ENCODE results near the gene ADAMTS20. TPM values are rescaled to one million over a fixed set of nuclear protein-coding genes. Genes with fewer than 3 reads are reported as not detected.
"Not testable (repeated sequence)": the region's sequence is repeated elsewhere in the genome, so short reads cannot be mapped to it uniquely, and the experiment has no call there.

Gene ADAMTS20
- total RNA-seq, 2 donors from 2014 or later, result 0.05 TPM; not detected in 1

GRCh38 chr12:43362910-43363694 is 188.9 kb downstream of the ADAMTS20 start:
- Mint-ChIP-seq H3K9me3 (no peaks in the 10 kb centered on the region), H3K27me3 (peaks cover 3% of the 10 kb centered on the region), H3K4me3 (no peak overlapping the region), H3K27ac (no peak overlapping the region), H3K36me3 (ENCODE audit: low read depth) (no peaks in the 10 kb centered on the region), H3K4me1 (no peaks in the 10 kb centered on the region)
- no peak for ATAC-seq (replicated peaks)

GRCh38 chr12:43361031-43361710 is 190.8 kb downstream of the ADAMTS20 start:
- H3K27me3 Mint-ChIP-seq, result peaks cover 3% of the 10 kb centered on the region
- H3K9me3 Mint-ChIP-seq, result no peaks in the 10 kb centered on the region
- H3K27ac Mint-ChIP-seq, result no peak overlapping the region
- H3K4me1 Mint-ChIP-seq, result no peaks in the 10 kb centered on the region
- no peak for ATAC-seq (replicated peaks)
- no peaks in the 10 kb centered on the region for H3K36me3 Mint-ChIP-seq (ENCODE audit: low read depth)
- H3K4me3 Mint-ChIP-seq, result no peak overlapping the region

- H3K36me3 Mint-ChIP-seq (ENCODE audit: low read depth); H3K27ac Mint-ChIP-seq; ATAC-seq (replicated peaks); H3K9me3 Mint-ChIP-seq; H3K4me3 Mint-ChIP-seq; H3K4me1 Mint-ChIP-seq; H3K27me3 Mint-ChIP-seq: not testable (repeated sequence)
Measured at GRCh38 chr12:43360001-43360400, 192.0 kb downstream of the ADAMTS20 start.

GRCh38 chr12:43357141-43357540 is 194.9 kb downstream of the ADAMTS20 start:
- Mint-ChIP-seq H3K4me3 (no peak overlapping the region), H3K36me3 (ENCODE audit: low read depth) (no peaks in the 10 kb centered on the region), H3K27ac (no peak overlapping the region), H3K9me3 (no peaks in the 10 kb centered on the region), H3K27me3 (no peaks in the 10 kb centered on the region), H3K4me1 (no peaks in the 10 kb centered on the region)
- ATAC-seq (replicated peaks), result no peak

GRCh38 chr12:43352001-43352400 is 200.0 kb downstream of the ADAMTS20 start:
- Mint-ChIP-seq H3K4me3 (no peak overlapping the region), H3K27ac (no peak overlapping the region), H3K27me3 (no peaks in the 10 kb centered on the region), H3K4me1 (no peaks in the 10 kb centered on the region), H3K9me3 (no peaks in the 10 kb centered on the region), H3K36me3 (ENCODE audit: low read depth) (no peaks in the 10 kb centered on the region)
- ATAC-seq (replicated peaks), result no peak

GRCh38 chr12:43349863-43350262 is 202.1 kb downstream of the ADAMTS20 start:
- ATAC-seq (replicated peaks), result no peak
- Mint-ChIP-seq H3K27me3 (no peaks in the 10 kb centered on the region), H3K4me3 (no peak overlapping the region), H3K27ac (no peak overlapping the region), H3K36me3 (ENCODE audit: low read depth) (no peaks in the 10 kb centered on the region), H3K4me1 (no peaks in the 10 kb centered on the region), H3K9me3 (no peaks in the 10 kb centered on the region)

GRCh38 chr12:43348221-43348620 is 203.8 kb downstream of the ADAMTS20 start:
- Mint-ChIP-seq H3K4me3 (no peak overlapping the region), H3K4me1 (no peaks in the 10 kb centered on the region), H3K9me3 (peaks cover 3% of the 10 kb centered on the region), H3K27me3 (no peaks in the 10 kb centered on the region), H3K27ac (no peak overlapping the region), H3K36me3 (ENCODE audit: low read depth) (no peaks in the 10 kb centered on the region)
- no peak for ATAC-seq (replicated peaks)

- H3K36me3 Mint-ChIP-seq (ENCODE audit: low read depth), result no peaks in the 10 kb centered on the region
- peaks cover 4% of the 10 kb centered on the region for H3K9me3 Mint-ChIP-seq
- H3K4me1 Mint-ChIP-seq, result no peaks in the 10 kb centered on the region
- no peak overlapping the region for H3K27ac Mint-ChIP-seq
- H3K27me3 Mint-ChIP-seq, result no peaks in the 10 kb centered on the region
- ATAC-seq (replicated peaks), result no peak
- H3K4me3 Mint-ChIP-seq, result no peak overlapping the region
Measured at GRCh38 chr12:43347026-43347425, 205.0 kb downstream of the ADAMTS20 start.

- H3K27ac Mint-ChIP-seq, result no peak overlapping the region
- H3K4me1 Mint-ChIP-seq, result no peaks in the 10 kb centered on the region
- H3K27me3 Mint-ChIP-seq, result peaks cover 6% of the 10 kb centered on the region
- H3K36me3 Mint-ChIP-seq (ENCODE audit: low read depth), result no peaks in the 10 kb centered on the region
- no peak for ATAC-seq (replicated peaks)
- H3K9me3 Mint-ChIP-seq, result peaks cover 4% of the 10 kb centered on the region
- H3K4me3 Mint-ChIP-seq, result no peak overlapping the region
Measured at GRCh38 chr12:43345023-43345422, 207.0 kb downstream of the ADAMTS20 start.

GRCh38 chr12:43341785-43342313 is 210.2 kb downstream of the ADAMTS20 start:
- not testable (repeated sequence) for H3K9me3 Mint-ChIP-seq; H3K4me1 Mint-ChIP-seq; H3K36me3 Mint-ChIP-seq (ENCODE audit: low read depth); H3K27me3 Mint-ChIP-seq; H3K4me3 Mint-ChIP-seq; ATAC-seq (replicated peaks); H3K27ac Mint-ChIP-seq

- H3K36me3 Mint-ChIP-seq (ENCODE audit: low read depth), result no peaks in the 10 kb centered on the region
- H3K4me1 Mint-ChIP-seq, result no peaks in the 10 kb centered on the region
- ATAC-seq (replicated peaks), result no peak
- H3K27me3 Mint-ChIP-seq, result peaks cover 6% of the 10 kb centered on the region
- H3K9me3 Mint-ChIP-seq, result peaks cover 4% of the 10 kb centered on the region
- no peak overlapping the region for H3K27ac Mint-ChIP-seq
- H3K4me3 Mint-ChIP-seq, result no peak overlapping the region
Measured at GRCh38 chr12:43338848-43339526, 213.0 kb downstream of the ADAMTS20 start.

- Mint-ChIP-seq H3K27ac (no peak overlapping the region), H3K4me3 (no peak overlapping the region), H3K27me3 (peaks cover 6% of the 10 kb centered on the region), H3K9me3 (no peaks in the 10 kb centered on the region), H3K4me1 (no peaks in the 10 kb centered on the region), H3K36me3 (ENCODE audit: low read depth) (no peaks in the 10 kb centered on the region)
- ATAC-seq (replicated peaks), result no peak
Measured at GRCh38 chr12:43337571-43338444, 214.2 kb downstream of the ADAMTS20 start.

GRCh38 chr12:43336962-43337555 is 214.9 kb downstream of the ADAMTS20 start:
- Mint-ChIP-seq H3K4me3 (no peak overlapping the region), H3K27ac (no peak overlapping the region), H3K36me3 (ENCODE audit: low read depth) (no peaks in the 10 kb centered on the region), H3K9me3 (no peaks in the 10 kb centered on the region), H3K27me3 (peaks cover 6% of the 10 kb centered on the region), H3K4me1 (no peaks in the 10 kb centered on the region)
- ATAC-seq (replicated peaks), result no peak

- Mint-ChIP-seq H3K27ac (no peak overlapping the region), H3K4me3 (no peak overlapping the region), H3K27me3 (peaks cover 3% of the 10 kb centered on the region), H3K4me1 (no peaks in the 10 kb centered on the region), H3K36me3 (ENCODE audit: low read depth) (no peaks in the 10 kb centered on the region), H3K9me3 (no peaks in the 10 kb centered on the region)
- no peak for ATAC-seq (replicated peaks)
Measured at GRCh38 chr12:43333644-43334043, 218.4 kb downstream of the ADAMTS20 start.

All from activated T-helper 17 cell treated with anti-CD3 and anti-CD28 coated beads, Interleukin-2, amount 50 U/mL, for 72 hours (primary cell).